GM21390 (cell line): Measurements from ENCODE around the gene IL1RAPL1.

Source experiments
- ATAC-seq: cut with Tn5 transposase; IDR thresholded peaks from one replicate; pipeline ENCODE4 v1.9.1; 2021; ENCODE audit not compliant: unreplicated experiment

The IL1RAPL1 gene

DNA sequence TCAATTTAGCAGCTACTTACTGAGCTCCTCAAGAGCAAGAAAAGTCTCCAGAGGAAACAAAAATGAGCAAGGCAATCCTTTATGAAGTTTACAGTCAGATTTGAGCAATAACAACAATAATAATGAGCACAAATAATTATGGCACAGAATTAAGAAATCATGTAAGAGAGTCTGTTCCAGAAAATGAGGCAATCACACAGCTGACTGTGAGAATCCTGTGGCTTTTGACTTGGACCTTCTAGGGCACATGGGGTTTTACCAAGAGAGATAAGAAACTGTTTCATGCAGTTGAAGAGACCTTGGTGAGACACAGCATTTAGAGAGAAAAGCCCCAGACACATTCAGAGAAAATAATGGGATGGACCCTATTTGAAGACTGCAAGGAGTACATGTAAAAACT, 1265.5 kb downstream of the IL1RAPL1 start:
- no peak for ATAC-seq

DNA sequence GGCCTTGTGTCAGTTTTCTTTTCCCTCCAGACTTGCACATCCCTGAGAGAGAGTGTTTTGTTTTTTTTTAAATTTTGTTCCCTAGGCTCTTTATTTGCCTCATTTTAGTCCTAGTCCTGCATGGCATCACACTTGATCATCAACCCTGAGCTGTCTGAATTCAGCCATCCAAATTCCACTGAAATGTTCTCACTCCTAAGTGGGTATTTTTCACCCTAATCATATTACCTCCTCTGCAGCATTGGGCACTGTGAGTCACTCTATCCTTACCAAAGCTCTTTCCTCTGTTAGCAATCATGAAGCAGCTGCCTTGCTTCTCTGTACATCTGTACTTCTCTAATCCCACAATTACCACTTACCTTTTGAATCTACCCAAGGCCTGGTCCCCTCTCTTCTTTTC, 1271.5 kb downstream of the IL1RAPL1 start:
- no peak for ATAC-seq

- ATAC-seq: no peak
Measured at GRCh38 chrX:29862126-29862677, 1275.0 kb downstream of the IL1RAPL1 start.

GRCh38 chrX:29867971-29868370, 1280.7 kb downstream of the IL1RAPL1 start:
- no peak for ATAC-seq

GRCh38 chrX:29869837-29870236, 1282.6 kb downstream of the IL1RAPL1 start:
- ATAC-seq: no peak

- no peak for ATAC-seq
Measured at GRCh38 chrX:29870608-29871007, 1283.4 kb downstream of the IL1RAPL1 start.

- no peak for ATAC-seq
Measured at GRCh38 chrX:29872831-29873230, 1285.6 kb downstream of the IL1RAPL1 start.

GRCh38 chrX:29876733-29877132, 1289.5 kb downstream of the IL1RAPL1 start:
- no peak for ATAC-seq

GRCh38 chrX:29880977-29881376, 1293.7 kb downstream of the IL1RAPL1 start:
- ATAC-seq: no peak

DNA sequence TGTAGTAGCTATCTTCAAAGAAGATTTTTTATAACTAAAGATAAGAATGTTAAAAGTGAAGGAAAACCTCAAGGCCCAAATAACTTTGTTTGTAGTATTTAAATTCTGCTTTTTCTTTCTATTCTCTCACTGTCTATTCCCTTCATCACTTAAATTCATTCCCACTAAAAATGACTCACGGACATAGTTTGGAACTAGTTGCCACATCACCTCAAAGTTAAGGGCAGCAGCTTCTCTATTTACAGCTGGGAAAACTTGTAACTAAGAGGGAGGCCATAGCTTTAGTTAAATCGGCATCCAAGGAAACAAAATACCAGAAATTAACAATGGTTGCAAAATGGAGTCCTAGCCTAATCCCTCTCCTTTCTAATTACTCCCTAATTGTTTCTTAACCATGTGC, 1302.8 kb downstream of the IL1RAPL1 start:
- no peak for ATAC-seq

DNA sequence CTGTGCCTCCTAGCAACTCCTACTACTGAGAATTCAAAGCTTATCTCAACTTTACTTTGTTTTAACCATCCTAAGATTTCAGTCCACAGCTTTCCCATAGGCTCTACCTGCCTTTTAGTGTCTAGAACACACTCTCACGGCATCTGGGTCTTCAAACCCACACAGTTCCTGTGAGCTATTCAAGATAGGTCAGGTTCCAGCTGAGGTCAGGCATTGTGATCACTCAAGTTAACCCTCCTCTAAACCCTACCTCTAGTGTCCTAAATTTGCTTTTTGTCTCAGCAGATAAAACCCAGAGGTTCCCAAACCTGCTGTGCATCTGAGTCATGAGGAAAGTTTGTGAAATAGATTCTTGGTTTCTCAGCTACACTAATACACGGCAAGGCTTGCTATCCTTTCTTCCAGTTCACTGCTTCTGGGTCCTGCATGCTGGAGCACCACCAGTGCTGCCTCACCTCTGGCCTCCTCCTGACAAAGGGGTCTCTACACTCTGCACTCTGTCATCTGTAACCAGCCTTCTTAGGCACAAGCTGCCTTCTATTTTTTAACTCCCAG, 1303.5 kb downstream of the IL1RAPL1 start:
- no peak for ATAC-seq

DNA sequence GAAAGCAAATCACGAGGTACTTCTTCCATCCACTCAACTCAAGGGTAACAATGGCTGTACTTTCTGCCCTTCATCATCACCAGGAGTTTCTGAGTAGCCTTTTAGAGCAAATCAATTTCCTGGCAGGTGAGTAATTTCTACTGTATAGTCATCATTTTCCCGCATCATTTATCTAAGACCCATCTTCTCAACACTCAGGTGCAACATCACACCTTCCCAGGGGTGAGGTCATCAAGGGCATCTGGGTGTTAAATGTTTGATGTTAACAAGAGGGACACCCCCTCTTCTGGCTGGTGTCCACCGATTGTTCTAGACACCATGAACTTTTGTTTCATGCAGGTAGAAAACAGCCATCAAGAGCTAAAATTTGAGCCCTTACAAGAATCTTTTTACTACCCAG, 1314.8 kb downstream of the IL1RAPL1 start:
- ATAC-seq: no peak

DNA sequence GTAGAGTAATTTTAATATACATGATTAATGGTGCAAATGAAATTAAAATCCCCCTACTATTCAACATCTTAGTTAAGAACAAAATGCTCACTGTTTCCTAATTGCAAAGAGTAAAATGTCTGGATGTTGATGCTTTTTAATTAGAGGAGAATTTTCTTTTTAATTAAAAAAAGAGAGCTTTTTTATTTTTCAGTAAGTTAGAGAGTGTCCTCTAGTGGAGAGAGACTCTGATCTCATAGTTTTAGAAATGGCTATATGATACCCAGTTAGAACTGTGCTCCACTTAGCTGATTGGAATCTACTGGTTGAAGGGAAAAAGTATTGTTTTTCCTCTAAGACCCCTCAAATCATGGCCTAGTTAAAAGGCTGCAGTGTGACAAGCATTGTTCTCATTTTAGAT, 1316.1 kb downstream of the IL1RAPL1 start:
- no peak for ATAC-seq

DNA sequence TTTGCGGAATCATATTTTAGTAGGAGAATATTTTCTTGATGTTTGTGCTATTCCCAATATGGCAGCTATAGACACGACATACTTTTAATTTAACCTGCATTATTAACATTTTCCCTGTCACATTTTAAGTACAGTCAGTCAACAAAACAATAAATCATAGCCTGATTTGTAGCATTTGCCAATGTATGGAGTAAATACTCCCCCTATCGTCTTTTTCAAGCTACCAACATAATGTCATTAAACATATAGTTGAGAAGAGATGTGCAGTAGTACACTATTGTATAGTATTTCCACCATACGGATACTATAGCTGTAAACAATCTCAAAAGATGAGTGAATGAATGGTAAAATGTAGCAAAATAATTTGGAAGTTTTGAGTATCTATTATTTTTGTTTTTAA, 1324.4 kb downstream of the IL1RAPL1 start:
- ATAC-seq: no peak

DNA sequence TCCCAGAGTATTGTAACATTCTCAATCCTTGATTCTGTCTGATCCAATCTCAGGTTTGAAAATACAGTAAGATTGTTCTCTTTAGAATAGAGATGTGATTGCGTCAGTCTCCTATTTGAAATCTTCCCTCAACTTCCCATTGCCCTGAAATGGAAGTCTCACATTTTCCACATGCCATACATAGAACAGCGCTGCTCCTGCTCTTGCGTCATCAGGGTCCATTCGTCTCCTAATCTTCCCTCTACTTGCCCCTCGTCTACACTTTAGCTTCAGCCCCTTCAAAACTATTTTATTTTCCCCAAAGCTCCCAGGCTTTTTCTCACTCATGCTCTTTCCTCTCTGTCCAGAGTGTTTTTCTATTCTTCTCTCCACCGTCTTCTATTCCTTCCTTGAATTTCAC, 1326.4 kb downstream of the IL1RAPL1 start:
- ATAC-seq: no peak

DNA sequence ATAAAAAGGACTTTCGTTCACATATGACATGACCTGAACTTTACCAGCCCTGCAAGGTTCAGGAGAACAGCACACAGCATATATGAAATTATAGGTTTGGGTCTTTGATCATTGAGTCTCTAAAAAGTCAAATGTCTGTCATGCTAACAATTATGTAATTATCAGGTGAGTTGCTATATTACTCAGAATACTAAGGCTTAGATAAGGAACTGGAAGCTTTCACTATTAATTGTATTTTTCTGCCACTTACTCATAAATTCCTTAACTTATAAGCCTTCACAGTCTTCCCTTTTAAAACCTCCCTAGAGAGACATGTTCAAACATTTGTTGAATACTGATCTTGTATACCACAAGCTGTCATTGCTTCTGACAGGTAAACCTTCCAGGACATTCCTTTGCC, 1335.4 kb downstream of the IL1RAPL1 start:
- ATAC-seq: no peak

DNA sequence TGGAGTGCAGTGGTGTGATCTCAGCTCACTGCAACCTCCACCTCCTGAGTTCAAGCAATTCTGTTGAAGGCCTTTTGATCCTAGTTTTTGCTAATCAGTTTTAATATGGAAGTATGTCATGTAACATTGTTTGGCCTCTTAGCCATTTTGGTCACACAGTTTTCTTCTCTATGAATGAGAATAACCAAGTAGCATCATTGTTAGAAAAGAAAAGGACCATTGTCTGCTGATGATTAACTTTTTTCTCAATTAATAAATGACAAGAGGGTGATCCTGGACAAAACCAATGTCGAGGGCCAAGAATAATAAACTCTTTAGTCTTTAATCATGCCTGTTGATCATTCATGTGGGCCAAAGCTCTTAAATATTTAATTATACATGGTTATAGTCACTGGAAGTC, 1338.8 kb downstream of the IL1RAPL1 start:
- ATAC-seq: no peak

DNA sequence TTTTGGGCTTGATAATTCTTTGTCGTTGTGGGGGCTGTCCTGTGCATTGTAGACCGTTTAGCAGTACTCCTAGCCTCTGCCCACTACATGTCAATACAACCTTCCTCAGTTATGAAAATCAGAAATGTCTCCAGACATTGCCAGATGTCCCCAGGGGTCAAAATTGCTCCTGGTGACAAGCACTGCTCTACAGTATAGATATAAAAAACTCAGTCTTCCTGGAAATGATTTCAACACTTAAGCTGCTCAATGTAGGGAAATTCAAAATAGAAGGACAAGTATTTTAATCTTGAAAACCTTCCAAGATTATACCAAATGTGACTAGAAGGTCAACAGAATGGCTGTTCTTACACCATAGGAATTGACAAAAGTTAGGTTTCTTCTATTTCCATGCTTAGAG, 1339.4 kb downstream of the IL1RAPL1 start:
- no peak for ATAC-seq

DNA sequence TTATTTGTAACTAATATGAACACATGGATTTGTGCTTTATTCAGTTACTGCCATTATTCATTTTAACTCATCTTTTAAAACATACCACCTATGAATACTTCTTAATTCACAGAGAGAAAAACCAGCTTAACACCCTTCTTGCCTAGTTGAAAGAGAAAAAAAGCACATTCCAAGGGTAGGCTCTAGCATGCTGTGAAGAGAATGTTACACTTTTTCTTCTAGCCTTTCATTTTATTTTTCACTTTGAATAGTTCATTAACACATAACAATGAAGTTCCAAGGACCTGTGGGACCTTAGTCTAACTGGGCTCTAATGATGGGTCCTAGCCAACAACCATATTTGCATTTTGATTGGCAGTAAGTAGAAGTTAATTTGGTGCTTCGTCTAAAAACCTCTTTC, 1348.2 kb downstream of the IL1RAPL1 start:
- no peak for ATAC-seq

- ATAC-seq: no peak
Measured at GRCh38 chrX:29940750-29941149, 1353.5 kb downstream of the IL1RAPL1 start.

- no peak for ATAC-seq
Measured at GRCh38 chrX:29941287-29941686, 1354.0 kb downstream of the IL1RAPL1 start.

DNA sequence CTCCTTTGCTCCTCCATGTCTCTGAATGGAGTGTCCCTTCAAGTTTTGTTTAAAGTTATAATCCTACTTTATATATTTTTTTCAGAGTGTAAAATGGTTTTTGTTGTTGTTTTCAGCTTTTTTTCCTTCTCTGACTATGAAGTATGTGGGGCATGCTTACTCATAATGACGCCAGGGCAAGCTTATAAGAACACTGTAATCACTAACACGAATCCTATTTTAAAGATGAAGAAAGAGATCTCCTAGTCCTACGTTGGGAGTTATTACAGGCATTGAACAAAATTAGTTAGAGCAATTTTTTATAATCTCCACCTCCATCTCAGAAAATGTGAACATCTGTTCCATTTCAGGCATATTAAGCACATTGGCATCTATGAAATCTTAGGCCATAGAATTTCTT, 1360.0 kb downstream of the IL1RAPL1 start:
- ATAC-seq: no peak

DNA sequence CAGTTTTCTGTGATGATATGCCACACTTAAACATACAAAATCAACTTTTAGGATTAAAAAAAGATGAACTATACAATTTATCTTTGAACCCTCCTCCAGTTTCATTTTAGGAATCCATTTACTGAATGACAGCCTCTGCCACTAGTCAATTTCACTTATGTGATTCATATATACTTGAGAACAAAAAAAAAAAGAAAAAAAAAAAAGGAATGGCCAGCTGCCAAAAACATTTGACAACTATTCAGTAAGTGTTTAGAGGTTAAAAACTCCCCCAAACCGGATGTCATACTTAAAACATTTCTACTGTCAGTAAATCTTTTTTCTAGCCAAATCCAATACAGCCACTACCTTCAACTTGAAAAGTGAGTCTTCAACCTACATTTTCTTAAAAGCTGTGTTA, 1361.4 kb downstream of the IL1RAPL1 start:
- no peak for ATAC-seq
